ENCODE measurements around the gene SLC35E2B.
A peak's percentile ranks its signal among the peaks of the same experiment; 100 is the strongest.

Gene SLC35E2B

GRCh38 chr1:1624443-1625403 lies 67.9 kb downstream of the SLC35E2B start:
- DNase-seq (ENCODE audit: low read depth in 2 of 2), result no peak

DNA sequence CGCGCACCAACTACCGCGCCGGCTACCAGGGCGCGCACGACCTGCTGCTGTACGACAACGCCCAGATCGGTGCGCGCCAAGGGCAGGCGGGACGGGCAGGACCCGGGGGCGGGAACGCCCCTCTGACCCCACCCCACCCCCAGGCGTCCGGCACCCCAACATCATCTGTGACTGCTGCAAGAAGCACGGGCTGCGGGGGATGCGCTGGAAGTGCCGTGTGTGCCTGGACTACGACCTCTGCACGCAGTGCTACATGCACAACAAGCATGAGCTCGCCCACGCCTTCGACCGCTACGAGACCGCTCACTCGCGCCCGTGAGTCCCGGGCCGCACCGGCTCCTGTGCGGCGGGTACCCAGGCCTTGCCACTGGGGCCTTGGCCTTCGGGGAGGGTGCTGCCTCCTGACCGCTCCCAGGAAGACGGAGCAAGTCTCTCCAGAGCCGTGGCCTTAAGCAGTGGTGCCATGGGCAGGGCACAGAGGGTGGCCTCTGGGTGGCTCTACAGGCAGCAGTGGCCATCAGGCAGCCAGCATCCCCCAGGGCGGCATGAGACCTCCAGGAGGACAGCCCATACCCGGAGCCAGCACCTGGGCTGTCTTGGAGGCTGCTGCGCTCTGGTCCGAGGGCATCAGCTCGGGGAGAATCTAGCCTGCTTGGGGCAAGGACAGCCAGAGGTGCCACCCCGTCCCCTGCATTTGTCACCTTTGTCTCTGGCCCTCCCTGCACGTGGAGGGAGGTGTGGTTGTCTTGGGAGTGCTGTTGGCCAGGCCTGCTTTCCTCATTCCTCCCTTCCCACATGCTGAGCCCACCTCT lies 68.8 kb downstream of the SLC35E2B start:
- DNase-seq (ENCODE audit: low read depth in 2 of 2), result no peak

- no peak for DNase-seq (ENCODE audit: low read depth in 2 of 2)
Observed at GRCh38 chr1:1623181-1623630, 69.4 kb downstream of the SLC35E2B start.

GRCh38 chr1:1622788-1623094 lies 69.9 kb downstream of the SLC35E2B start:
- no peak for DNase-seq (ENCODE audit: low read depth in 2 of 2)

DNA sequence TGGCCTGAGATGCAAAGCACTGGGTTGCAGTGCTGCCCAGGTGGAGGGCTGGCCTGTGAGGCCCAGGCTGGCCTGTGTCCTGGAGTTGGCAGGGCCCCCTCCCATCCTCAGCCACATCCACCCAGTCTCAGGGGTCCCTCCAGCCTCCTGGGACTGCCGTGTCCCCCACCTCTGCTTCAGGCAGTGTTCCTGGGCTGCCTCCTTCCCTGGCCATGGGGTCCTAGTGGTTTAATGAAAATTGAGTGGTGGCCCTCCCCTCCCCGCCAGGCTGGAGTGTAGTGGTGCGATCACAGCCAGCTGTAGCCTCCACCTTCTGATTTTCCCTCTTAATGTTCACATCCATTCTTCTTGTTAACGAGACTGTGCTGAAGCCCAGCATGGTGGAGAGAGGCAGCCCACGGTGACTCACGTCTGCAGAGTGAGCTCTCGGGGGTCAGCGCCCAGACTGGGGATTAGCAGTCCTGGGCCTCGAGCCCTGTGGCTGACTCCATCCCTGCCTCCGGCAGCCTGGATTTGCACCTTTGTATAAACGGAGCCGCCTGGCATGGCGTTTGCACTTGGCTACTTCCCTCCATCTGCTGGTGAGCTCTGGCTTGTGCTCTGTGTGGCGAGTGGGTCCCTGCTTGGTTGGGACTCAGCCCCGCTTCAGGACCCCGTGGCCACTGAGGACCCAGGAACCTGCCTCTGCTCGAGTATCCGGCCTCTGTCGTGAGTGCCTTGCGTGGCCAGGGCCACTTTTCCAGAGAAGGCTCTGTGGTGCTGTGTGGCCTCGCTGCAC lies 70.4 kb downstream of the SLC35E2B start:
- no peak for DNase-seq (ENCODE audit: low read depth in 2 of 2)

DNA sequence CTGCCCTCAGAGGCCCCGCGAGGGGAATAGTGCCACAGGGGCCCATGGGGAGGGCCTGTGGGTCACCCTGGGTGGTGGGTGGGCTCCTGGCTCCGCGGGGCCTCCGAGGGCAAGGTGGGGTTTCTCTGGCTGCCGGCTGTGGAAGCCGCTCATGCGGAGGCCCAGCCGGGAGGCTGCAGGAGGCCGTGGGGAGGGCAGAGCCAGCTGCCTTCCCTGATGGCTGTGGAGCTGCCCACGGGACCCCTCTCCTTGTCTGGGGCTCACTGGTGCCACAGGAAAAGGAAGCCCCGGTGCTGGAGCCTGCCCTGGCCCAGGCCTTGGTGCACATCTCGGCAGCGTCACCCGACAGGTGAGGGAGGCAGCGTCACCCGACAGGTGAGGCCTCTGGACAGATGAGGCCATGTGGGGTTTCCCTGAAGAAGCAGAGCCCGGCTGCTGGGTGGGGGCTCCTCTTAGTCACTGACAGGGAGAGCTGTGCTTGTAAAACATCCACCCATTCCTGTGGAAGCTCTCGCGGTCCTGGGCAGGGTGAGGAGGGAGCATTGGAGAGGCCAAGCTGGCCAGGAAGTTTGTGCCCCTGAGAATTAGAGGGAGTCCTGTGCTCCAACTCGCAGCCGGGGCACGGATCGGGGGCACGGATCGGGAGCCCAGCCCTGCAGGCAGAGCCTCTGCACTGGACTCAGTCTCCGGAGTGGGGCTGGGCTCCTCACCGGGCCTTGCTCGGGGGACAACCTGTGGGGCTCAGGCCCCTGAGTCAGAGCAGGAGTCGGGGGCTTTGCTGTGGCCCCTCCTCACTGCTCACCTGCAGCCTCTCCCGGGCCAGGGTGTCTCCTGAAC lies 71.2 kb downstream of the SLC35E2B start:
- DNase-seq (ENCODE audit: low read depth in 2 of 2), result no peak

DNA sequence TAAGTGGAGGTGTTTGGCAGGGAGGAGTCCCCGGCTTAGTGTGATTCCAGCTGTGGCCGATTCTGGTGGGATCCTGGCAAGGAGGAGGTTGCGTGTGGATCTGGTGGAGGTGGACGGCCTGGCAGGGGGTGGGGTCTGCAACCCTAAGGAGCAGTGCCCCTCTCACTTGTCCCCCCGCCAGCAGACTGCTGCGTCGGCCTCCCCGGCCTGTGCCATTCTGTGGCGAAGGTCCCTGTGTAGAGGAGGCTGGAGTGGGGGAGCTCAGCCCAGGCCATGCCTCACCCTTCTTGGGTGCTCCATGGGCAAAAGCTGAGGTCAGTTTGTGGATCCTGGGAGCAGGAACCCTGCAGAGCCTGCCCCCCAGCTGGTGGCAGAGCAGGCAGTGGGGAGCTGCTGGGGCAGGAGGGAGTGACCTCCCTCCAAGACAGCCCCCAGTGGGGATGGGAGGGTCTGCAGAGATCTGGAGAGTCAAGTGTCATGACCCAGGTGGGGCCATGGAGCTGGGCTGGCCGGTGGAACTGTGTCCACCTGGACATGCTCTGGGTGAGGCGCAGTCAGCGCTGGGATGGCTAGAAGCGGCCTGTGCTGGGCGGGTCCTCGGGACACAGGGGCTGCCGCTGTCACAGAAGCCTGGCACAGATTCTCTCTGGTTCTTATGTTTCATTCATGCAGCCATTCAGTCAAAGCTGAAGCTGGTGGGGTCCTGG lies 72.0 kb downstream of the SLC35E2B start:
- no peak for DNase-seq (ENCODE audit: low read depth in 2 of 2)

GRCh38 chr1:1619917-1620361 lies 72.7 kb downstream of the SLC35E2B start:
- DNase-seq (ENCODE audit: low read depth in 2 of 2), result no peak

GRCh38 chr1:1618396-1619068 lies 74.1 kb downstream of the SLC35E2B start:
- DNase-seq (ENCODE audit: low read depth in 2 of 2), result no peak

- no peak for DNase-seq (ENCODE audit: low read depth in 2 of 2)
Observed at GRCh38 chr1:1617925-1618324, 74.7 kb downstream of the SLC35E2B start.

GRCh38 chr1:1617516-1617915 lies 75.1 kb downstream of the SLC35E2B start:
- DNase-seq (ENCODE audit: low read depth in 2 of 2), result no peak

DNA sequence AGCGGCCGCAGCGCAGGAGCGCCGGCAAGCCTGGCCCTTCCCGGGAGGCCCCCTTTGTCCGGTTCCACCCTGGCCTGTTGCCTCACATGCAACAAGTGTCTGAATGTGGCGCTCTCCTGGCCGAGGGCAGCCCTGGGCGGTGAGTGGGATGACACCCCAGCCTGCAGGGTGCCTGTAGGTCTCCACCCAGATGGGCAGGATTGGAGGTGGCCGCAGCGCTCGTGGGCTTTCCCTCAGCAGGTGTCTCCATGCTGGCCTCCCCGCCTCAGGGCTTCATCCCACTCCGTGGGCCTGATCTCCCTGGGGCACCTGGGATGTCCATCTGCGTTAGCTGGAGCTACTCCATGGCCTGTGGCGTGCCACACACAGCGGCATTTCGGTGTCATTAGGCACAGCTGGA lies 75.8 kb downstream of the SLC35E2B start:
- DNase-seq (ENCODE audit: low read depth in 2 of 2), result no peak

DNA sequence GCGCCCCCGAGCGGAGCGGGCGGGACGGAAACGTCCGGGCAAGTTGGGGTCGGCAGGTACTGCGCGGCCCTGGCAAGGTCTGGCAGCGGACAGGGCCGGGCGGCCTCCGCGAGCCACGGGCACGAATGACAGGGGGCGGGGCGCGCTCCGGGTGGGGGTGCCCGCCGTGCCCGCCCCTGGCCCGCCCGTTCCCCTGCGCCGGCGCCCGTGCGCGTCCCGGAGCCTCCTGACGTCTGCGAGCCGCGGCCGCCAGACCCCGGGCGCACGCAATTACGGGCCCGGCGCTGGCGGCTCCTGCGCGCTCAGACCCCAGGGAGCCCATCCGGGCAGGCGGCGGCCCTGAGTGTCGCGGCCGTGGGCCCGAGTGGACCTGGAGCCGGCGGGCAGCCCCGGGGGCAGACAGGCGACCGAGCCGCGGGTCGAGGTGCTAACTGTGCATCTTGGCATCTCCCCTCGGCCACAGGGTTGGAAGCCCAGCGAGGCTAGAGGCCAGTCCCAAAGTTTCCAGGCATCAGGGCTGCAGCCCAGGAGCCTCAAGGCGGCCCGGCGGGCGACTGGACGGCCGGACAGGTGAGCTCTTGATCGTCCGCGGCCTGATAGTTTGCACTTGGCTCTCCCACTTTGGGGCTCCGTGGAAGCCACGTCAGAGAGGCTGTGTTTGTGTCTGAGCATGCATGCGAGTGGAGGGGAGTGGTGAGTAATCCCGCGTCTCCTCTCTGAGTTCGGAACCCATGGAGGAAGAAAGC lies 76.4 kb downstream of the SLC35E2B start:
- peak in 1 of 2 donors; percentile 27 for DNase-seq (ENCODE audit: low read depth in 2 of 2)

- DNase-seq (ENCODE audit: low read depth in 2 of 2), result peak; percentile 92 to 96
Observed at GRCh38 chr1:1615256-1616044, 77.1 kb downstream of the SLC35E2B start, which contains the start of gene MIB2. Gene MIB2 (plus strand): TSS chr1:1615500. CDS start chr1:1623453, 7,953 bp downstream.

DNA sequence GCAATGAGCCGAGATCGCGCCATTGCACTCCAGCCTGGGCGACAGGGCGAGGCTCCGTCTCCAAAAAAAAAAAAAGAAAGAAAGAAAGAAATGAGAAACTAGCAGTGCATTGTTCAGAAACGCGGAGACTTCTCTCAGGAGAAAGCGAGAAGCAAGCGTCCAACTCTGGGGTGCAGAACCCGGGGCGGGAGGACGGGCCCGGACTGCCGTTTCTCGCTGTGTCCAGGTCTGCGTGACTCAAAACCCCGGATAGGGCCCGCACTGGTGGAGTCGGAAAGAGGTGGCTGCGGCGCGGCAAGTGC lies 77.7 kb downstream of the SLC35E2B start:
- DNase-seq (ENCODE audit: low read depth in 2 of 2), result no peak

- peak; percentile 40 to 51 for DNase-seq (ENCODE audit: low read depth in 2 of 2)
Observed at GRCh38 chr1:1614204-1614953, 78.2 kb downstream of the SLC35E2B start.

DNA sequence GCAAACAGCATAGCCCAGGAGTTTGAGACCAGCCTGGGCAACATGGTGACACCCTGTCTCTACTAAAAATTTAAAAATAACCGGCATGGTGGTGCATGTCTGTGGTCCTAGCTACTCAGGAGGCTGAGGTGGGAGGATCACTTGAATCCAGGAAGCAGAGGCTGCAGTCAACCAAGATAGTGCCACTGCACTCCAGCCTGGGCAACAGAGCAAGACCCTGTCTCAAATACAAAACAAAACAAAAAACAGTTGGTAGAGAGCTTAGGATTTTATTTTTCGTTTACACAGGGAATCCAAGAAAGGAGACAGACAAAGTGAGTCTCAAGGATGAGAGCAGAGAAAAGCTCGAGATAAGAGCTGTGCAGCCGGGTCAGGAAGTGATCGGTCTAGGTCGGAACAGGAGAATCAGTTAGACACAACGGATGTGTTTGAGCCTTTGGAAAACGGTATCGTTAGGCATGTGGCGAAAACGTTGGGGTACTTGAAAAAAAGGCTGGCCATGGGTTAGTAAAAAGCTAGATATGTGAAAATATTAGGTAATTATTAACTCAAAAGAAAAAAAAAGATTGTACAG lies 79.0 kb downstream of the SLC35E2B start:
- no peak for DNase-seq (ENCODE audit: low read depth in 2 of 2)

All from stimulated activated CD4-positive, alpha-beta T cell treated with anti-CD3 and anti-CD28 coated beads, Interleukin-15, amount 100 ng/mL, for 48 hours (primary cell).